Stromal cell of bone marrow (primary cell): ENCODE data around the gene C1QL1.
"Not testable (repeated sequence)": the region's sequence is repeated elsewhere in the genome, so short reads cannot be mapped to it uniquely, and the experiment has no call there.

Experiments used
- DNase-seq: peaks from one replicate; pipeline ENCODE4 v3.0.0-alpha.2; 2012; ENCODE audit warnings: low read depth

Gene C1QL1

GRCh38 chr17:44960691-44961090 is 7.4 kb downstream of the C1QL1 start:
- DNase-seq, result no peak

GRCh38 chr17:44959821-44960531 is 8.1 kb downstream of the C1QL1 start:
- DNase-seq, result no peak

GRCh38 chr17:44956998-44957981 is 10.8 kb downstream of the C1QL1 start:
- DNase-seq, result no peak

GRCh38 chr17:44955674-44956425 is 12.3 kb downstream of the C1QL1 start:
- DNase-seq, result no peak

GRCh38 chr17:44952946-44953475 is 15.1 kb downstream of the C1QL1 start:
- no peak for DNase-seq

GRCh38 chr17:44948315-44948795 is 19.7 kb downstream of the C1QL1 start:
- no peak for DNase-seq

- peak; percentile 88 for DNase-seq
Measured at GRCh38 chr17:44947461-44948314, 20.4 kb downstream of the C1QL1 start, which contains the start of gene KIF18B. KIF18B (minus strand) TSS chr17:44947773; CDS start chr17:44936344, 11,429 bp downstream.

GRCh38 chr17:44945652-44946051 is 22.5 kb downstream of the C1QL1 start:
- not testable (repeated sequence) for DNase-seq

GRCh38 chr17:44942456-44942855 is 25.6 kb downstream of the C1QL1 start:
- DNase-seq, result no peak

- no peak for DNase-seq
Measured at GRCh38 chr17:44941712-44942331, 26.3 kb downstream of the C1QL1 start.

GRCh38 chr17:44940768-44941167 is 27.3 kb downstream of the C1QL1 start:
- no peak for DNase-seq

- DNase-seq, result no peak
Measured at GRCh38 chr17:44940317-44940716, 27.8 kb downstream of the C1QL1 start.

GRCh38 chr17:44935116-44935515 is 33.0 kb downstream of the C1QL1 start:
- no peak for DNase-seq

- DNase-seq, result no peak
Measured at GRCh38 chr17:44934745-44935105, 33.4 kb downstream of the C1QL1 start.

- DNase-seq, result no peak
Measured at GRCh38 chr17:44933824-44934744, 34.0 kb downstream of the C1QL1 start.

- no peak for DNase-seq
Measured at GRCh38 chr17:44932787-44933097, 35.4 kb downstream of the C1QL1 start.

- no peak for DNase-seq
Measured at GRCh38 chr17:44932096-44932786, 35.9 kb downstream of the C1QL1 start.

- no peak for DNase-seq
Measured at GRCh38 chr17:44931376-44931775, 36.7 kb downstream of the C1QL1 start.

- DNase-seq, result no peak
Measured at GRCh38 chr17:44930667-44931066, 37.4 kb downstream of the C1QL1 start.
